Peyer's patch (tissue), 4 donors: ENCODE measurements around the gene SMIM26. TPM values are rescaled to one million over a fixed set of nuclear protein-coding genes. Genes with fewer than 3 reads are reported as not detected.

Experiments used
- DNase-seq, 3 donors: peaks; one replicate each; pipeline ENCODE4 v3.0.0-alpha.2; 2017 to 2019
- H3K27ac ChIP-seq, 4 donors: fragments of 200-600 bp; sonication (generic); one replicate each; pipeline ENCODE4 v1.5.1; 2016 to 2019
- H3K27me3 ChIP-seq, 2 donors: fragments of 200-600 bp; sonication (generic); one replicate each; pipeline ENCODE4 v1.5.1; 2019
- H3K36me3 ChIP-seq, 3 donors: fragments of 200-600 bp; sonication (generic); one replicate each; pipeline ENCODE4 v1.5.1; 2016 to 2019
- H3K4me1 ChIP-seq, 4 donors: fragments of 200-600 bp; sonication (generic); one replicate each; pipeline ENCODE4 v1.5.1; 2016 to 2019
- H3K4me3 ChIP-seq, 4 donors: fragments of 200-600 bp; sonication (generic); 1 replicate in 3 of 4; 2 replicates in 1 of 4; pipeline ENCODE4 v1.5.1; 2016 to 2019; ENCODE audit warnings: mild to moderate bottlenecking in 1 of 4
- H3K9me3 ChIP-seq, 4 donors: fragments of 200-600 bp; sonication (generic); one replicate each; pipeline ENCODE4 v1.5.1; 2016 to 2019; ENCODE audit warnings: mild to moderate bottlenecking in 1 of 4
- CTCF ChIP-seq, 6 experiments: fragments of 450-650 bp in 4 of 6; fragments of 200-600 bp in 2 of 6; sonication (generic) in 1 of 6; IDR thresholded peaks; one replicate each; pipeline ENCODE4 v1.5.1; 2017 to 2019; ENCODE audit warnings: antibody characterized with exemption in 6 of 6, mild to moderate bottlenecking in 3 of 6, moderate library complexity in 1 of 6
- POLR2A ChIP-seq, 2 donors: fragments of 450-650 bp; IDR thresholded peaks; one replicate each; pipeline ENCODE4 v1.5.1; 2017; ENCODE audit warnings: antibody characterized with exemption in 2 of 2, mild to moderate bottlenecking in 2 of 2, moderate library complexity in 2 of 2
- total RNA-seq, 4 donors: library from RNA; depleted of rRNA; stranded (reverse); fragments of >200 nt; gene quantifications; one replicate each; pipeline ENCODE4 v1.1.0, GENCODE V29; 2016

The SMIM26 gene
- total RNA-seq, 4 donors from 2014 or later = 19.8 to 72.9 (median 61.8) TPM

GRCh38 chr20:18580012-18580411, 12.8 kb downstream of the SMIM26 start:
- no peaks in the 10 kb centered on the region for H3K36me3 ChIP-seq
- no peaks in the 10 kb centered on the region for H3K4me1 ChIP-seq
- H3K9me3 ChIP-seq = no peaks in the 10 kb centered on the region
- no peak for DNase-seq
- H3K27ac ChIP-seq = no peak overlapping the region
- no peaks in the 10 kb centered on the region for H3K27me3 ChIP-seq
- no peak overlapping the region for H3K4me3 ChIP-seq
- TF ChIP-seq CTCF (IDR thresholded peaks at IDR 0.05) = no peak
- TF ChIP-seq POLR2A (IDR thresholded peaks at IDR 0.05) = no peak

GRCh38 chr20:18585134-18585533, 17.9 kb downstream of the SMIM26 start:
- H3K27ac ChIP-seq = no peak overlapping the region
- H3K4me1 ChIP-seq = peaks cover 0 to 9% (median 3%) of the 10 kb centered on the region in 4 donors
- no peaks in the 10 kb centered on the region for H3K27me3 ChIP-seq
- no peak for DNase-seq
- no peaks in the 10 kb centered on the region for H3K9me3 ChIP-seq
- no peak overlapping the region for H3K4me3 ChIP-seq
- TF ChIP-seq POLR2A (IDR thresholded peaks at IDR 0.05) (no peak), CTCF (IDR thresholded peaks at IDR 0.05) (no peak)
- H3K36me3 ChIP-seq = no peaks in the 10 kb centered on the region

- DNase-seq = peak; percentile 93 to 96 (median 96)
- TF ChIP-seq POLR2A (IDR thresholded peaks at IDR 0.05) = no peak
- TF ChIP-seq CTCF (IDR thresholded peaks at IDR 0.05) = peak; percentile 53 to 73 (median 68)
- no peaks in the 10 kb centered on the region for H3K9me3 ChIP-seq
- no peaks in the 10 kb centered on the region for H3K27me3 ChIP-seq
- peak within 1 kb of the TSS; percentile 73 to 90 (median 82) for H3K27ac ChIP-seq
- peaks cover 0 to 9% (median 3%) of the 10 kb centered on the region in 4 donors for H3K4me1 ChIP-seq
- H3K36me3 ChIP-seq = no peaks in the 10 kb centered on the region
- H3K4me3 ChIP-seq = peak within 1 kb of the TSS; percentile 77 to 100 (median 88)
Observed at GRCh38 chr20:18587665-18588573, 20.7 kb downstream of the SMIM26 start, which contains the start of gene DTD1. TSS of gene DTD1 (plus strand) at chr20:18588054. CDS start at chr20:18588073, 19 bp downstream.

GRCh38 chr20:18588574-18588933, 21.3 kb downstream of the SMIM26 start:
- Histone ChIP-seq H3K4me1 (peaks cover 0 to 9% (median 3%) of the 10 kb centered on the region in 4 donors), H3K27me3 (no peaks in the 10 kb centered on the region), H3K36me3 (no peaks in the 10 kb centered on the region), H3K27ac (peak overlapping the region; percentile 73 to 90 (median 82)), H3K9me3 (no peaks in the 10 kb centered on the region), H3K4me3 (peak overlapping the region; percentile 77 to 100 (median 88))
- peak in 1 of 3 donors; percentile 47 for DNase-seq
- TF ChIP-seq CTCF (IDR thresholded peaks at IDR 0.05) (no peak), POLR2A (IDR thresholded peaks at IDR 0.05) (no peak)

GRCh38 chr20:18589941-18590674, 22.9 kb downstream of the SMIM26 start:
- no peak overlapping the region for H3K27ac ChIP-seq
- no peak for TF ChIP-seq CTCF (IDR thresholded peaks at IDR 0.05)
- no peak for TF ChIP-seq POLR2A (IDR thresholded peaks at IDR 0.05)

More at GRCh38 chr20:18589941-18590674, 22.9 kb downstream of the SMIM26 start:
- Histone ChIP-seq H3K27me3 (no peaks in the 10 kb centered on the region), H3K4me1 (peaks cover 0 to 9% (median 3%) of the 10 kb centered on the region in 4 donors), H3K9me3 (no peaks in the 10 kb centered on the region), H3K4me3 (no peak overlapping the region), H3K36me3 (no peaks in the 10 kb centered on the region)
- DNase-seq = no peak
